Motor neuron (in vitro differentiated cells): ENCODE data around the gene AKAP13. TPM values are rescaled to one million over a fixed set of nuclear protein-coding genes. Genes with fewer than 3 reads are reported as not detected.

Source experiments
- ATAC-seq, 8 experiments: fragments of 200-7000 bp; cut with Tn5 transposase; replicated peaks in 6 of 8; 2 replicates each; pipeline ENCODE4 v1.8.0; 2021; ENCODE audit warnings: mild to moderate bottlenecking in 8 of 8, moderate library complexity in 8 of 8
- H3K27ac ChIP-seq, 2 donors: fragments of 250-450 bp; sonication (Bioruptor Pico); 2 replicates each; pipeline ENCODE4 v1.9.0; 2021; ENCODE audit warnings: antibody characterized with exemption in 2 of 2, mild to moderate bottlenecking in 2 of 2, moderate library complexity in 1 of 2
- H3K4me1 ChIP-seq, 2 donors: fragments of 250-450 bp; sonication (Bioruptor Pico); replicated peaks in 1 of 2; 2 replicates each; pipeline ENCODE4 v1.6.1; 2021; ENCODE audit warnings: antibody characterized with exemption in 2 of 2, mild to moderate bottlenecking in 2 of 2, moderate library complexity in 1 of 2
- H3K4me3 ChIP-seq, 5 donors: fragments of 250-450 bp; sonication (Bioruptor Pico); 2 replicates each; pipeline ENCODE4 v1.9.0; 2021; ENCODE audit warnings: antibody characterized with exemption in 5 of 5, mild to moderate bottlenecking in 5 of 5, moderate library complexity in 4 of 5
- WGBS, 10 experiments: fragments of 450-650 bp; shearing (Covaris generic); methylation state at CpG; one replicate each; pipeline ENCODE4 v1.0.0; 2022; 5-methylcytosine and 5-hydroxymethylcytosine counted together
- in situ Hi-C, 9 experiments: fragments of 400-800 bp; cut with MboI; loops; one replicate each; pipeline ENCODE4 v1.15.0; 2021; ENCODE audit warnings: low sequenced_read_pairs in 9 of 9, low pct_unique_long_range_greater_than_20kb in 2 of 9; ENCODE audit not compliant: unreplicated experiment in 9 of 9
- total RNA-seq, 8 experiments: library from RNA; unstranded; fragments of 300-600 nt; gene quantifications; 2 replicates each; pipeline versions ENCODE4 v1.2.3 to v1.2.4, GENCODE V29; 2022

AKAP13 gene
- total RNA-seq, 8 experiments from 2014 or later: 18.6 to 60.2 (median 38.2) TPM

GRCh38 chr15:85609492-85609891 lies 229.1 kb downstream of the AKAP13 start:
- in situ Hi-C loops: no loop called here
- Histone ChIP-seq H3K4me3 (no peak overlapping the region), H3K27ac (no peak overlapping the region), H3K4me1 (no peaks in the 10 kb centered on the region)
- WGBS, 10 experiments: 84 to 100% (median 93%) methylated on average over 1 to 3 of the region's 3 CpGs
- no peak for ATAC-seq

GRCh38 chr15:85611361-85611760 lies 231.0 kb downstream of the AKAP13 start:
- Histone ChIP-seq H3K4me3 (no peak overlapping the region), H3K27ac (no peak overlapping the region), H3K4me1 (peaks cover 0 to 5% of the 10 kb centered on the region in 2 donors)
- 87 to 100% (median 97%) methylated on average over 2 to 7 of the region's 7 CpGs for WGBS, 10 experiments
- in situ Hi-C loops: no loop called here
- peak in 1 of 8 experiments; percentile 35 for ATAC-seq

GRCh38 chr15:85614059-85614458 lies 233.7 kb downstream of the AKAP13 start:
- Histone ChIP-seq H3K4me1 (peaks cover 17 to 29% of the 10 kb centered on the region in 2 donors), H3K4me3 (no peak overlapping the region), H3K27ac (no peak overlapping the region)
- 33 to 100% (median 91%) methylated on average over 1 to 5 of the region's 5 CpGs for WGBS, 10 experiments
- ATAC-seq: no peak
- in situ Hi-C loops: no loop called here

GRCh38 chr15:85615930-85616329 lies 235.5 kb downstream of the AKAP13 start:
- H3K4me3 ChIP-seq: no peak overlapping the region
- no peak overlapping the region for H3K27ac ChIP-seq
- peaks cover 34 to 40% of the 10 kb centered on the region in 2 donors for H3K4me1 ChIP-seq
- in situ Hi-C loops: no loop called here
- peak in 3 of 8 experiments; percentile 28 to 55 (median 35) for ATAC-seq

- no peak overlapping the region for H3K4me3 ChIP-seq
- ATAC-seq: no peak
- H3K4me1 ChIP-seq: peaks cover 40 to 43% of the 10 kb centered on the region in 2 donors
- H3K27ac ChIP-seq: no peak overlapping the region
- in situ Hi-C loops: no loop called here
These were observed 236.2 kb downstream of the AKAP13 start for GRCh38 chr15:85616549-85617110.

GRCh38 chr15:85618228-85618505 lies 237.8 kb downstream of the AKAP13 start:
- WGBS, 10 experiments: 14 to 50% (median 46%) methylated on average over 1 of the region's 1 CpG; no CpG with 5 or more reads in 6 of the 10 experiments
- Histone ChIP-seq H3K27ac (no peak overlapping the region), H3K4me3 (no peak overlapping the region), H3K4me1 (peaks cover 43% of the 10 kb centered on the region in 2 donors)
- ATAC-seq: peak in 1 of 8 experiments; percentile 31
- in situ Hi-C loops: no loop called here

GRCh38 chr15:85618956-85619491 lies 238.6 kb downstream of the AKAP13 start:
- in situ Hi-C loops: no loop called here
- 0 to 5% (median 0%) methylated on average over 1 to 7 of the region's 8 CpGs; no CpG with 5 or more reads in 4 of the 10 experiments for WGBS, 10 experiments
- peak; percentile 51 to 84 (median 74) for ATAC-seq
- peak overlapping the region; percentile 14 to 34 (median 26) for H3K4me3 ChIP-seq
- peaks cover 43 to 49% of the 10 kb centered on the region in 2 donors for H3K4me1 ChIP-seq
- peak overlapping the region in 1 of 2 donors; percentile 58 for H3K27ac ChIP-seq

- peak overlapping the region in 1 of 2 donors; percentile 42 for H3K27ac ChIP-seq
- in situ Hi-C loops: no loop called here
- WGBS, 10 experiments: 5 to 72% (median 36%) methylated on average over 2 to 8 of the region's 9 CpGs; no CpG with 5 or more reads in 2 of the 10 experiments
These were observed 239.7 kb downstream of the AKAP13 start for GRCh38 chr15:85619992-85620689.

GRCh38 chr15:85620690-85621049 lies 240.3 kb downstream of the AKAP13 start:
- peaks cover 37 to 49% of the 10 kb centered on the region in 2 donors for H3K4me1 ChIP-seq
- H3K4me3 ChIP-seq: peak overlapping the region in 4 of 5 donors; percentile 14 to 34 (median 22)
- ATAC-seq: peak in 3 of 8 experiments; percentile 32 to 62 (median 34)
- 0 to 100% (median 47%) methylated on average over 1 to 3 of the region's 3 CpGs for WGBS, 10 experiments
- no peak overlapping the region for H3K27ac ChIP-seq
- in situ Hi-C loops: no loop called here

More at GRCh38 chr15:85619992-85620689, 239.7 kb downstream of the AKAP13 start:
- peaks cover 41 to 49% of the 10 kb centered on the region in 2 donors for H3K4me1 ChIP-seq
- H3K4me3 ChIP-seq: peak overlapping the region in 4 of 5 donors; percentile 14 to 34 (median 22)
- ATAC-seq: peak in 1 of 8 experiments; percentile 11

GRCh38 chr15:85621094-85621493 lies 240.7 kb downstream of the AKAP13 start:
- ATAC-seq: peak in 1 of 8 experiments; percentile 4
- peaks cover 37 to 49% of the 10 kb centered on the region in 2 donors for H3K4me1 ChIP-seq
- H3K27ac ChIP-seq: no peak overlapping the region
- in situ Hi-C loops: no loop called here
- 0 to 100% (median 80%) methylated on average over 1 to 4 of the region's 4 CpGs; no CpG with 5 or more reads in 1 of the 10 experiments for WGBS, 10 experiments
- peak overlapping the region in 2 of 5 donors; percentile 14 to 34 for H3K4me3 ChIP-seq

- peaks cover 31 to 48% of the 10 kb centered on the region in 2 donors for H3K4me1 ChIP-seq
- no peak overlapping the region for H3K4me3 ChIP-seq
- in situ Hi-C loops: no loop called here
- 7 to 83% (median 62%) methylated on average over 1 to 5 of the region's 6 CpGs; no CpG with 5 or more reads in 3 of the 10 experiments for WGBS, 10 experiments
- no peak for ATAC-seq
- no peak overlapping the region for H3K27ac ChIP-seq
These were observed 241.9 kb downstream of the AKAP13 start for GRCh38 chr15:85622221-85622831.

GRCh38 chr15:85623315-85624049 lies 243.1 kb downstream of the AKAP13 start:
- WGBS, 10 experiments: 23 to 100% (median 89%) methylated on average over 2 to 5 of the region's 5 CpGs; no CpG with 5 or more reads in 1 of the 10 experiments
- peak in 1 of 8 experiments; percentile 5 for ATAC-seq
- in situ Hi-C loops: no loop called here
- Histone ChIP-seq H3K4me3 (no peak overlapping the region), H3K4me1 (peaks cover 20 to 37% of the 10 kb centered on the region in 2 donors), H3K27ac (no peak overlapping the region)
